HG02938 (cell line): Measurements from ENCODE around the gene DHRS4.
"Not testable (repeated sequence)": the region's sequence is repeated elsewhere in the genome, so short reads cannot be mapped to it uniquely, and the experiment has no call there.

ENCODE experiments used
- ATAC-seq: cut with Tn5 transposase; IDR thresholded peaks from one replicate; pipeline ENCODE4 v1.9.1; 2021; ENCODE audit warnings: mild to moderate bottlenecking, moderate library complexity; ENCODE audit not compliant: unreplicated experiment

The DHRS4 gene

DNA sequence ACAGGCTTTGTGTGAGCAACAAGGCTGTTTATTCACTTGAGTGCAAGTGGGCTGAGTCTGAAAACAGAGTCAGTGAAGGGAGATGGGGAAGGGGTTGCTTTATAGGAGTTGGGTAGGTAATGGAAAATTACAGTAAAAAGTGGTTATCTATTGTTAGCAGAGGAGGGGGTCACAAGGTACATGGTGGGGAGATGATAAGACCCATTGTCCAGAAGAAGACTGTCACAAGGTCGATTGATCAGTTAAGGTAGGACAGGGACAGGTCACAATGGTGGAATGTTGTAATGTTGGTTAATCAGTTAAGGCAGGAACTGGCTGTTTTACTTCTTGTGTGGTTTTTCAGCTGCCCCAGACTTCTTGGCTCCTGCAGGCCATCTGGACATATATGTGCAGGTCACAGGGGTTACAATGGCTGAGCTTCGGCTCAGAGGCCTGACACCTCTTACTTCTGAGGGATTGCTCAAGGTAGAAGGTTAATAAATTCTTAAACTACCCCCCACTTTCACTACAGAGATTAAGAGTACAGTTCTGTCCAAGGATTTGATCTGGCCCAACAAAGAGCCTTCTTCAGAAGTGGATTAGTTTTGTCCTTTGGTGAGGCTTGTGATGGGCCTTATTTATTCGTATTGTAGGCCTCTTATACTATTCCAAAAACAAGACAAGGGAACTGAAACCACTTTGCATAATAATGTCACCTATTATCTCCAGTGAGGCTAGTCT is 13.8 kb upstream of the DHRS4 start:
- no peak for ATAC-seq

GRCh38 chr14:23941230-23941629 is 12.3 kb upstream of the DHRS4 start:
- no peak for ATAC-seq

- no peak for ATAC-seq
Measured at GRCh38 chr14:23941669-23942068, 11.9 kb upstream of the DHRS4 start.

- no peak for ATAC-seq
Measured at GRCh38 chr14:23942587-23942986, 11.0 kb upstream of the DHRS4 start.

- not testable (repeated sequence) for ATAC-seq
Measured at GRCh38 chr14:23949069-23949468, 4.5 kb upstream of the DHRS4 start.

DNA sequence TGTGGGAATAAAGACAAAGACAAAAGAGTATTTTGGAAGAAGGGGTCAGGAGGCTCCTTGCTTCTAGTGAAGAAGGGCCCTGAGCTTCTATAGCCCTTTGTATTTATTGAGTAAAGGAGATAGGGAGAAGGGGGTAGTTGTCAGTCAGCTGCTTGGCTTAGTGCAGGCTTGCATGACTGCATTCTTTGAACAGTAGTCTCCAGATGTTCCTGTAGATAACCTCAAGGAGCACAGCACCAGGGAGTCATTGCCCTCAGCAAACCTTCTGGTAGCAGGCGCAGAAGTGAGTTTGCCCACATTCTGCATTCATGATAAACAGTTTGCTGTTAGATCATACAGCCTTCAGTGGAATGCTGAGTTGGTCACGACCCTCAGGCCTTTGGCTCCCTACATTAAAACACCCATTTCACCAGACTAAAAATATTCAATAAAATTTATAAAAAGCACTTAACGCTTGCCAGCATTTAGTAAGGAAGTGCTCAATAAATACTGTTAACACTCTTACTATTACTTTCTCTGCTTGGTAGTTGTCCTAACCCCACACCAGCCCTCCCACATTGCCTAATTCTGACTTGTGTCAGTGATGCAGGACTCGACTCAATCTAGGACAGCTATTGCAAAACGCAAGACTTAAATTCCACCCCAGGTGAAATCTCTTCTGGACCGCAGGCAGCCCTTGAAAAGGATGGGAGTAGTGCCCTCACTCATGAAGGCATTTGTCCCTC is 3.0 kb upstream of the DHRS4 start:
- ATAC-seq, result no peak

DNA sequence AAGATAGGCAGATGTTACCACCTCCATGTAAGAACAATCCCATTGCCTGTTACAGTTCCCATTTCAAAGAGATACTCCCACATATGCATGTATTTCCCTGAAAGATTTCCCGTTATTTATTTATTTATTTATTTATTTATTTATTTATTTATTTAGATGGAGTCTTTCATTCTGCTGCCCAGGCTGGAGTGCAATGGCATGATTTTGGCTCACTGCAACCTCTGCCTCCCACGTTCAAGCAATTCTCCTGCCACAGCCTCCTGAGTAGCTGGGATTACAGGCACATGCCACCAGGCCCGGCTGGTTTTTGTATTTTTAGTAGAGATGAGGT is 2.5 kb upstream of the DHRS4 start:
- ATAC-seq, result not testable (repeated sequence)

- ATAC-seq, result no peak
Measured at GRCh38 chr14:23951590-23952201, 1.9 kb upstream of the DHRS4 start.

DNA sequence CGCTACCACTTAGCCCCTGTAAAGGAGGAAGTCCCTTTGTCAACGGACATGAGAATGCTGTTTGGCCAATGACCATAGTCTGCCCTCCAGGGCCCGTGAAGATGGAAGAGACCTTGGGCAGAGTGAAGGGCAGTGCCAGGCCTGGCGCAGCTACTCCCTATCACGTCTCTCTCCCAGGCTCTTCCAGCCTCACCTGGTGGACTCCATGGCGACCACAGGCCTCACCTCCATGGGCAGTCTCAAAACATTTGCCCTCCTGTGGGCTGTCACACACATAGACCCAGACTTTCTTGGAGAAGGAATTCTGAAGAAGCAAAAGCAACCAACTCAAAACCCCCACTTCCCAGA is 480 bp upstream of the DHRS4 start:
- ATAC-seq, result not testable (repeated sequence)

DNA sequence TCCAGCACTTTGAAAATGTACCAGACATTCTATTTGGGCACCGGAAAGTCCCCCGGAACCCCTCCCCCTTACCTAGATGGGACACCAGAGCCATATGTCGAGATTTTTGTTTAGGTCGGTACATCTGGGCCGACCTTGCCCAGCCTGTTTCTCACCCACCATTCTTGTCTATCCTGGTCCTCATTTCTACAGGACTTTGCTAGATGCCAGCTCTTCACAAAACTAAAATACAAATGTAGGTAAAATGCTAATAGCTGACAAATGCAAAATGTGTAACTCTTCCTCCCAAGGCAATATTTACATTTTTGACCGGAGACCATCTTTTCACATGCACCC is 677 bp downstream of the DHRS4 start:
- ATAC-seq, result not testable (repeated sequence)

DNA sequence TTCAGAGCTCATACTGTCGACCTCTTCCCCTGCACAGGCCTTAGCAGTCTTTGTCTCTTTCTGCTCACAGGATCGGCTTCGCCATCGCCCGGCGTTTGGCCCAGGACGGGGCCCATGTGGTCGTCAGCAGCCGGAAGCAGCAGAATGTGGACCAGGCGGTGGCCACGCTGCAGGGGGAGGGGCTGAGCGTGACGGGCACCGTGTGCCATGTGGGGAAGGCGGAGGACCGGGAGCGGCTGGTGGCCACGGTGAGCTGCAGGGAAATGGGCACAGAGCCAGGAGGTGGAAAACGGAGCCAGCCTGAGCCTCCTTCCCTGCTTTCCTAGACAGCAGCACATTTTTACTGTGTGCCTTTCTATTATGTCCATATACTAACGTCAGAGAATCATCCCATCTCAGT is 1.4 kb downstream of the DHRS4 start:
- not testable (repeated sequence) for ATAC-seq

GRCh38 chr14:23955811-23956210 is 2.2 kb downstream of the DHRS4 start:
- ATAC-seq, result not testable (repeated sequence)

DNA sequence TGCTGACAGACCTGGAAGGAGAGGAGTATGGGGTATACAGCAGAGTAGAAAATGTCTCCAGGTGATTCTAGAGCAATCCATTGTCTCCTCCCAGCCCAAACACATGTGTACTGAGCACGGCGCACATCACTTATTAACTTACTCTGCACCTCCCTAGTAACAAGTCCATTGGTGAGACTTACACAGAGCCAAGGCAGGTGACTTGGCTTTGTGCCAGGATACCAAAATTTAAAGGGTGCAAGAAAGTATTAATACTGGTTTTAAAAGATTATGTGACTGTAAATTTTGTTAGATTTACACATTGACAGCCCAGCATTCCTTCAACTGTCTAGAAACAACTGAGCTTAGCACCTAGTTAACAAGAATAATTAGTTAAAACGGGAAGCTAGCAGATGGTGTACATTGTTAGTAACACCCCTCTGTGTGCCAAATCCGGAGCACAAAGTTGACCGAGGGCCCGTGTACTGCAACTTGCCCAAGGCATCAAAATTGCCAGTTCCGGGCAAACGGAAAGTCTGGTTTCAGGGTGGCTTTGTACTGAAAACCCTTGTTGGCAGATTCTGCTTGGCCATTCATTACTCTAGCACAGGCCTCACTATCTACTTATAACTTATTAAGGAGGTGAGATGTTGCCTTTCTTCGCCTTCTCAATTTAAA is 4.5 kb downstream of the DHRS4 start:
- ATAC-seq, result not testable (repeated sequence)

DNA sequence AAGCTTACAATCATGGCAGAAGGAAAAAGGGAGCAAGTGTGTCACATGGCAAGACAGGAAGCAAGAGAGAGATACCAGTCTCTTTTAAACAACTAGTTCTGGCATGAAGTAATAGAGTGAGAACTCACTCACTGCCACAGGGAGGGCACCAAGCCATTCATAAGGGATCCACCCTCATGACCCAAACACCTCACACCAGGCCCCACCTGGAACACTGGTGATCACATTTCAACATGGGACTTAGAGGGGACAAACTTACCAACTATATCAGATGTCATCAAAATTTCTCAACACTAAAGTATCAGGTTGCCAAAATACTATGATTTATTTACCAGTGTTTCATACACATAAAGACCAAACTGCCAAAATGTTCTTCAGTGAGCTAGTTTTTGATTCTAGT is 7.3 kb downstream of the DHRS4 start:
- ATAC-seq, result not testable (repeated sequence)

- ATAC-seq, result not testable (repeated sequence)
Measured at GRCh38 chr14:23961704-23962103, 8.1 kb downstream of the DHRS4 start.

- ATAC-seq, result not testable (repeated sequence)
Measured at GRCh38 chr14:23969130-23969480, 15.5 kb downstream of the DHRS4 start.

DNA sequence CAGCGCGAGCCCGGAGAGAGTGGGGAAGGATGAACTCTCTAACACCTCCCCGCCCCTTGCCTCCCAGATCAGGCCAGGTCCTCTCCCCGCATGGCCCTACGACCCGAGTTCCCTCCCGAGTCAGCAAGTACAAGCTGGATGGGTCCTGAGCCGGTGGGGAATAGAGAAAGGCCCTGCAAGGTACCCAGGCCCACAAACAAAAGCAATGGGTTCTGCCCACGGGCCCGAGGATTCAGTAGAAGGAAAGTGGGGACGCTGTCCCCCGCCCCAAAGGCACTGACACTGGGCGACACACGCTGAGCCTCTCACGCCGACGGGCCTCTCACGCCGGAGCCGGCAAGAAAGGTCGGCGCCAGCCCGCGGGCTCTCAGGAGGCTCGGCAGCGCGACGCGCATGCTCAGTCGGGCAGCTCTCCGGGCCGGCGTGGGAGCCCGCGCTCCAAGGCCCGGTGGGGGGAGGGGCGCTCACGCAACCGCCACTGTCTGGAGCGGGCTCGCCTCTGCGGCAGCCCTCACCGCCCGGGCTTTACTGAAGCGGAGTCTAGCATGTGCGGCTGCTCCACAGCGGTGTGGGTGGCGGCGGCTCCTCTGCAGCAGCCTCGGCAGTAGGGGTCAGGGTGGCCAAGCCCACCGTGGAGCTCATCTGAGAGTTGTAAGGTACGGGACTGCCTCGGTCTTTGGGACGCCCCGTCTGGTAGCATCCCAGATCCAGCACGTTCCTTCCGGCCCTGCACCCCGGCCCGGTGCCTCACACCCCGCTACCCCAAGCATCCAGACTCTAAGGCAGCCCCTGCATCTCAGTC is 16.1 kb downstream of the DHRS4 start:
- ATAC-seq, result not testable (repeated sequence)

DNA sequence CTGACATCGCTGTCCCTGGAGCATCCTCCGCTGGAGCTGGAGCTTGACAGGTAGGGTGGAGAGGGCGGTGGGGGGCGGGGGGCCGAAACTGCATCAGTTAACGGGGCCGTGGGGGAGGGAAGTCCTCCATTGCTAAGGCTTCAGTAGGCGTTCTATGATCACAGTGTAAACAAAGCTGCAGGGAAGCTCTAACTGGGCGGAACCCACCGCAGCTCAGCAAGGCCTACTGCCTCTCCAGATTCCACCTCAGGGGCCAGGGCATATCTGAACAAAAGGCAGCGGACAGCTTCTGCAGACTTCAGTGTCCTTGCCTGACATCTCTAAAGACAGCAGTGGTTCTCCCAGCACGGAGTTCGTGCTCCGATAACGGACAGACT is 16.7 kb downstream of the DHRS4 start:
- ATAC-seq, result not testable (repeated sequence)

DNA sequence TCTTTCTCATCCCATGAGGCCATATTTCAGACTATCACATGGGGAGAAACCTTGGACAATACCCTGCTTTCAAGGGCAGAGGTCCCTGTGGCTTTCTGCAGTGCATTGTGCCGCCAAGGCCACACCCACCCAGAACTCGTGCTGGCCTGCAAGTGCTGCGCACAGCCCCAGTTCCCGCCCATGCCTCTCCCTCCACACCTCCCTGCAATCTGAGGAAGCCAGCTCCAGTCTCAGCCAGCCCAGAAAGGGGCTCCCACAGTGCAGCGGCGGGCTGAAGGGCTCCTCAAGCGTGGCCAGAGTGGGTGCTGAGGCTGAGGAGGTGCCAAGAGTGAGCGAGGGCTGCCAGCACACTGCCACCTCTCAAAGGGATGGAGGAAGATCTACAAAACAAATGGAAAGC is 19.6 kb downstream of the DHRS4 start:
- not testable (repeated sequence) for ATAC-seq

GRCh38 chr14:23974041-23974440 is 20.5 kb downstream of the DHRS4 start:
- not testable (repeated sequence) for ATAC-seq

DNA sequence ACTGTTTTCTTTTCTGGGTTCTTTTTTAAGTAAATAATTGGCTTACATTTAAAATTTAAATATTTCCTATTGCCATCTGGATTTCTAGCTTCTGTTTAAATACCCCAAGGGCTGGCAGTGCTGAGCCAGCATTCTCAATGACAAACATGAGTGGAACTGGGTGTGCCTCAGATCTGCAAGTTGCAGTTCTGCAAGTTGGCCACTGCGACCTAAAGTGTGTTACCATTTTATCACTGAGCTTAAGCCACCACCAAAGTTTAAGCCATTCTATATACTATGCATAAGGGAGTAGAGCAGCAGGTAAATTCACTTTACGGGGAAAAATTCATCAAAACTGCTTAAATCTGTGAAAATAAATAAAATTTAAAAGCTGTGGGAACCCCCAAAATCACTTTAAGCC is 23.6 kb downstream of the DHRS4 start:
- not testable (repeated sequence) for ATAC-seq
